HepG2 (cell line): ENCODE measurements around the gene RAB39B. TPM values are rescaled to one million over a fixed set of nuclear protein-coding genes. Genes with fewer than 3 reads are reported as not detected.

Source experiments
- ATAC-seq: fragments of 200-7000 bp; cut with Tn5 transposase; 3 replicates; pipeline ENCODE4 v1.9.1; 2020; ENCODE audit warnings: mild to moderate bottlenecking, moderate library complexity
- BruUV-seq: library from RNA; stranded (reverse); fragments of 400-500 nt; replicated peaks from 2 replicates; lab custom pipeline; 2021; lab: Mats Ljungman, UMichigan
- CTCF ChIA-PET: fragments of 300-600 bp; formaldehyde crosslinking; extraction: SDS; loops from one replicate; lab custom pipeline; 2021; ENCODE audit warnings: low total read pairs, inconsistent platforms, low intra/inter-chr PET ratio; lab: Yijun Ruan, JAX
- POLR2A ChIA-PET: fragments of 350-600 bp; sonication (Branson Sonifier 250); formaldehyde crosslinking; loops from one replicate; lab custom pipeline; 2020; ENCODE audit warnings: antibody characterized with exemption, inconsistent platforms; lab: Yijun Ruan, JAX
- DNase-seq: peaks from one replicate; pipeline ENCODE4 v3.0.0-alpha.2; 2015; ENCODE audit warnings: low spot score
- FAIRE-seq: peaks from 3 replicates; lab custom pipeline; 2011; peaks lifted over from hg19 to GRCh38; lab: Jason Lieb, UNC
- H2AFZ ChIP-seq: one replicate; pipeline ENCODE4 v1.6.1; 2011; ENCODE audit warnings: low read length, inconsistent platforms
- H3K27ac ChIP-seq: fragments of 300-600 bp; 3 replicates; pipeline ENCODE4 v1.8.0; 2011; ENCODE audit warnings: mixed run types, mild to moderate bottlenecking, mixed read lengths, low read length, inconsistent platforms; ENCODE audit not compliant: insufficient read depth; ENCODE audit errors: extremely low read length
- H3K27me3 ChIP-seq, 2 experiments: fragments of 200-600 bp in 1 of 2; 2 replicates in 1 of 2; 3 replicates in 1 of 2; pipeline versions ENCODE4 v1.6.0 to v1.8.0; 2011; ENCODE audit warnings: low read length in 2 of 2, mild to moderate bottlenecking in 2 of 2, moderate library complexity in 2 of 2, inconsistent platforms in 1 of 2; ENCODE audit not compliant: insufficient read depth in 2 of 2, control insufficient read depth in 1 of 2
- H3K36me3 ChIP-seq, 2 experiments: fragments of 200-600 bp in 1 of 2; replicated peaks in 1 of 2; 2 replicates in 1 of 2; 3 replicates in 1 of 2; pipeline versions ENCODE4 v1.5.1 to v1.8.0; 2011; ENCODE audit warnings: low read length in 2 of 2, inconsistent platforms in 1 of 2; ENCODE audit not compliant: insufficient read depth in 2 of 2, control insufficient read depth in 1 of 2
- H3K4me1 ChIP-seq: 2 replicates; pipeline ENCODE4 v1.5.1; 2012; ENCODE audit warnings: low read length, inconsistent platforms; ENCODE audit not compliant: insufficient read depth
- H3K4me2 ChIP-seq: 2 replicates; pipeline ENCODE4 v1.6.0; 2011; ENCODE audit warnings: low read depth, low read length, inconsistent platforms
- H3K4me3 ChIP-seq, 3 experiments: fragments of 200-600 bp in 1 of 3; sonication (generic), shearing (Covaris generic) in 1 of 3; replicated peaks in 1 of 3; 2 replicates each; pipeline ENCODE4 v1.5.1; 2011 to 2016; ENCODE audit warnings: low read length in 3 of 3, inconsistent platforms in 2 of 3, low read depth in 2 of 3, mild to moderate bottlenecking in 2 of 3, control low read depth in 1 of 3, mixed read lengths in 1 of 3; ENCODE audit not compliant: insufficient read depth in 1 of 3
- H3K79me2 ChIP-seq: one replicate; pipeline ENCODE4 v1.6.1; 2011; ENCODE audit warnings: low read length, inconsistent platforms; ENCODE audit not compliant: insufficient read depth
- H3K9ac ChIP-seq: 2 replicates; pipeline ENCODE4 v1.6.0; 2011; ENCODE audit warnings: mild to moderate bottlenecking, low read depth, low read length, inconsistent platforms; ENCODE audit not compliant: insufficient read depth
- H3K9me3 ChIP-seq: 2 replicates; pipeline ENCODE4 v1.5.1; 2012; ENCODE audit warnings: mild to moderate bottlenecking, low read length
- H4K20me1 ChIP-seq: 2 replicates; pipeline ENCODE4 v1.6.0; 2011; ENCODE audit warnings: inconsistent platforms, mild to moderate bottlenecking, low read length, moderate library complexity; ENCODE audit not compliant: insufficient read depth
- CREM ChIP-seq, 2 experiments: sonication (generic) in 1 of 2; formaldehyde crosslinking in 1 of 2; IDR thresholded peaks; 2 replicates each; pipeline versions ENCODE4 v1.4.0 to v1.6.1; 2016 to 2020; ENCODE audit warnings: antibody characterized with exemption in 1 of 2, mild to moderate bottlenecking in 1 of 2, missing genetic modification reagents in 1 of 2
- NBN ChIP-seq: fragments of 450-650 bp; conservative IDR thresholded peaks from 2 replicates; pipeline ENCODE4 v1.6.1; 2017
- PAF1 ChIP-seq: IDR thresholded peaks from 2 replicates; pipeline ENCODE4 v1.6.1; 2016; ENCODE audit warnings: missing genetic modification reagents, missing compliant biosample characterization
- RBAK ChIP-seq: sonication (generic); formaldehyde crosslinking; IDR thresholded peaks from 2 replicates; pipeline ENCODE4 v1.5.1; 2020; ENCODE audit warnings: mild to moderate bottlenecking, missing genetic modification reagents
- TOPORS ChIP-seq: sonication (generic); formaldehyde crosslinking; IDR thresholded peaks from 2 replicates; pipeline ENCODE4 v1.8.0; 2023; ENCODE audit warnings: mild to moderate bottlenecking, missing genetic modification reagents
- TRAFD1 ChIP-seq: sonication (generic); formaldehyde crosslinking; IDR thresholded peaks from 2 replicates; pipeline ENCODE4 v1.5.1; 2020; ENCODE audit warnings: missing genetic modification reagents, mild to moderate bottlenecking, borderline replicate concordance
- ZNF264 ChIP-seq: sonication (generic); formaldehyde crosslinking; IDR thresholded peaks from 2 replicates; pipeline ENCODE4 v1.4.0; 2020; ENCODE audit warnings: missing genetic modification reagents
- ZNF354B ChIP-seq: sonication (generic); formaldehyde crosslinking; IDR thresholded peaks from 2 replicates; pipeline ENCODE4 v1.8.0; 2022; ENCODE audit warnings: mild to moderate bottlenecking, missing genetic modification reagents
- ZNF616 ChIP-seq: sonication (generic); formaldehyde crosslinking; IDR thresholded peaks from 2 replicates; pipeline ENCODE4 v1.5.0; 2020; ENCODE audit warnings: low read depth, mild to moderate bottlenecking, missing genetic modification reagents
- WGBS: methylation state at CpG from one replicate; pipeline ENCODE4 v1.1.6; 2017; ENCODE audit warnings: low lambda C conversion rate; 5-methylcytosine and 5-hydroxymethylcytosine counted together
- in situ Hi-C: cut with HindIII; loops from 2 replicates; pipeline ENCODE4 v1.10.0; 2017; ENCODE audit warnings: low pct_unique_long_range_greater_than_20kb; ENCODE audit not compliant: extremely low pct_ligation_motif_present
- intact Hi-C: fragments of 100-400 bp; cut with micrococcal nuclease; formaldehyde crosslinking; loops from one replicate; pipeline ENCODE4 v1.10.0; 2022; ENCODE audit not compliant: unreplicated experiment
- polyA plus RNA-seq, 8 experiments: library from polyadenylated mRNA; depleted of rRNA in 3 of 8; stranded (reverse) in 7 of 8; unstranded in 1 of 8; fragments of >200 nt; fragmentation: Illumina TruSeq in 4 of 8; extraction: Trizol in 4 of 8; gene quantifications; 2 replicates each; pipeline versions ENCODE4 v1.2.1 to v1.2.3, GENCODE V29; 2011 to 2016; ENCODE audit warnings: low read depth in 4 of 8, missing spikeins in 1 of 8, mixed read lengths in 1 of 8; ENCODE audit not compliant: insufficient read depth in 1 of 8
- total RNA-seq, 5 experiments: library from RNA; depleted of rRNA; stranded (reverse); fragments of >200 nt; fragmentation: Illumina TruSeq; extraction: Trizol; gene quantifications; 2 replicates each; pipeline ENCODE4 v1.2.3, GENCODE V29; 2016; ENCODE audit warnings: low read depth in 1 of 5

The RAB39B gene
- total and polyA plus RNA-seq, 2 of the 13 experiments (the other 11 are each of a cell fraction or from before 2014, with no cell fraction given) = 0.05 to 0.07 TPM

- no TSS peak for BruUV-seq
- ATAC-seq (no peak), FAIRE-seq (peak; percentile 30)
- POLR2A ChIA-PET = interaction anchor here (1.2 kb wide), 1 partner anchor 31 kb away, joined by 3 read pairs; the partner anchor contains the start of gene VBP1
- H3K4me1 ChIP-seq = no peaks in the 10 kb centered on the region
- CTCF ChIA-PET = no interaction called here
- no peak overlapping the region for H3K4me2 ChIP-seq
- H4K20me1 ChIP-seq = no peaks in the 10 kb centered on the region
- H3K4me3 ChIP-seq = no peak overlapping the region
- no peak overlapping the region for H3K27ac ChIP-seq
- no peaks in the 10 kb centered on the region for H3K79me2 ChIP-seq
- no peaks in the 10 kb centered on the region for H3K9me3 ChIP-seq
- TF ChIP-seq TRAFD1 (no peak), CREM (IDR thresholded peaks at IDR 0.05) (no peak), CREM (CRISPR knock-in tag; IDR thresholded peaks at IDR 0.05) (no peak), ZNF264 (CRISPR knock-in tag) (no peak), TOPORS (no peak), ZNF354B (no peak), ZNF616 (CRISPR knock-in tag) (no peak), RBAK (CRISPR knock-in tag) (no peak), NBN (no peak)
- TF ChIP-seq, all 625 proteins: peak for 0
- Histone ChIP-seq H3K9ac (no peak overlapping the region), H3K27me3 (no peaks in the 10 kb centered on the region), H3K36me3 (no peaks in the 10 kb centered on the region), H2AFZ (no peak overlapping the region)
- intact Hi-C loops (no loop called here), in situ Hi-C loops (no loop called here)
- 91% methylated on average over 1 of the region's 1 CpG for WGBS
- no peak for DNase-seq
Observed at GRCh38 chrX:155246748-155247147, 17.5 kb downstream of the RAB39B start.

- Histone ChIP-seq H3K27ac (no peak overlapping the region), H3K79me2 (no peaks in the 10 kb centered on the region), H3K9me3 (no peaks in the 10 kb centered on the region), H3K27me3 (no peaks in the 10 kb centered on the region), H3K9ac (no peak overlapping the region), H3K4me1 (no peaks in the 10 kb centered on the region), H2AFZ (no peak overlapping the region), H3K36me3 (peaks cover 0 to 8% of the 10 kb centered on the region in 2 experiments; a peak in 3 of 5 replicates), H4K20me1 (no peaks in the 10 kb centered on the region), H3K4me3 (no peak overlapping the region), H3K4me2 (no peak overlapping the region)
- FAIRE-seq (no peak), ATAC-seq (no peak), DNase-seq (no peak)
- intact Hi-C loops (no loop called here), in situ Hi-C loops (no loop called here)
- CTCF ChIA-PET = no interaction called here
- BruUV-seq = no TSS peak
- 100% methylated on average over 1 of the region's 5 CpGs for WGBS
- POLR2A ChIA-PET = no interaction called here
- no peak for TF ChIP-seq PAF1 (CRISPR knock-in tag)
Observed at GRCh38 chrX:155242300-155242699, 22.0 kb downstream of the RAB39B start.
